Ramos (cell line): ENCODE data around the gene NFX1.
"Not testable (repeated sequence)": the region's sequence is repeated elsewhere in the genome, so short reads cannot be mapped to it uniquely, and the experiment has no call there.

Source experiments
- in situ Hi-C: fragments of 300-500 bp; cut with MboI; formaldehyde crosslinking; loops from one replicate; pipeline ENCODE4 v1.14.3; 2022; ENCODE audit warnings: low sequenced_read_pairs; ENCODE audit not compliant: unreplicated experiment

The NFX1 gene

DNA sequence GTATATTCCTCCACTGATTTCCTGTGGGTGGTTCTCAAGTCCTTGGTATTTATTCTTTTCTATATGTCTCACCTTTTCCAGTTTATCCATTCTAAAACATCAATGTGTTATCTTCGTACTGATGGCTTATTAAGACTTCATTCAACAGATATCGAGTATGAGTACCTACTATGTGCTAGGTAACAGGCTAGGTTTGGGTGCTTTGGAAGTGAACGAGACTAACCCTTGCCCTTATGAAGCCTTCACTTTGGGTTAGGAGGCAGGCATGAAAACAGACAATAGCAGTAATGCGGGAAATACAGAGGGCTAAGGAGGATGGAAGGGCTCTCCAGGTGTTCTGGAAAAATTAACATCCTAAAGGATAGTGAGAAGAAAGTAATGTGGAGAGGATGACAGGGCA lies 58.7 kb downstream of the NFX1 start:
- in situ Hi-C loops = no loop called here

- in situ Hi-C loops = no loop called here
Observed at GRCh38 chr9:33349743-33350142, 59.4 kb downstream of the NFX1 start.

DNA sequence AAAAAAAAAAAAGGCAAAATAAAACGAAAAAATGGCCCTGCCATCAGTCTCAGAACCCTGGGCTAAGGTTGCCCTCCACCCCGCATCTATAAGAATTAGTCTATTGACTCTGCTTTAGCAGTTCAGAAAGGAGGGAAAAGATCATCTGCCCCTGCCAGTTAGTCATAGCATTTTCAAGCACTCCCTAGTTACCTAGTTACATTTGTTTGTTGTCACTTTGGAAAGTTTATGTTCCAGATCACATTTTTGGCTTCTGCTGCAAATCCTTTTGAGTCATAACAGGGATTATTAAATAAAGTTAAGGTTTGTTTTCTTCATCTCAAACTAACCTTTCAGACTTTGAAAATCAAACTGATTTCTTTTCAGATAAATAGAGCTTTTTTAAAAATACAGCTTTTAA lies 60.0 kb downstream of the NFX1 start:
- in situ Hi-C loops = no loop called here

GRCh38 chr9:33351547-33351946 lies 61.2 kb downstream of the NFX1 start:
- in situ Hi-C loops = no loop called here

DNA sequence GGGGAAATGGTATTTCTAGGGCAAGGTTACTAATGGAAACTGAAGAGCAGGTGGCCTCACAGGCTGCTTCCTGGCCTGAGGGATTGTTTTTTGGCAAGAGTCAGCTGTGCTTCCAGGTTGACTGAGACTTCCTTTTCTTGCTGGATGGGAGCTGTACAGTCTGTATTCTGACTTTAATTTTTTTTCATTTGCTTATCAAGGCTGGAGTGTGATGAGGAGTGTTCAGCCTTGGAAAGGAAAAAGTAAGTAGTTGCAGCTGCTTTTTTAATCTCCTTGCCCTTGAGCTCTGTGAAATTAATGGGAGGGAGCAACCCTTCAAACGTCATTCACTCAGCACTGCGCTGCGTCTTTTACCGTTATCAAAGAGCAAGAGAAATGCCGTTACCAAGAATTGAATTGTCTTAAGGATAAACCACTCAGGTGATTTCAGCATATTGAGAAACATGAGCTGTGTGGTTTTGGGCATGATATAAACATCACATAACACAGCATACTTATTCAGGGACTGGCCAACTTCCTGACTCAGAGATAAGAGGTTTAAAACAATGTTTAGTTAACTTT lies 64.4 kb downstream of the NFX1 start:
- in situ Hi-C loops = no loop called here

GRCh38 chr9:33355933-33356332 lies 65.6 kb downstream of the NFX1 start:
- in situ Hi-C loops = no loop called here

DNA sequence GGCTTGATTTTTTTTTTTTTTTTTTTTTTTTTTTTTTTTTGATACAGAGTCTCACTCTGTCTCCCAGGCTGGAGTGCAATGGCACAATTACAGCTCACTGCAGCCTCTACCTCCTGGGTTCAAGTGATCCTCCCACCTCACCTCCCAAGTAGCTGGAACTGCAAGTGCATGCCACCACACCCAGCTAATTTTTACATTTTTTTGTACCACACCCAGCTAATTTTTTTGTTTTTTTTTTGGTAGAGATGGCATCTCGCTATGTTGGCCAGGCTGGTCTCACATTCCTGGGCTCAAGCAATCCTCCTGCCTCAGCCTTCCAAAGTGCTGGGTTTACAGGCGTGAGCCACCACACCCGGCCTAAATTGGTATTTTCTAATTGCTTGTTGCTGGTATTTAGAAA lies 68.3 kb downstream of the NFX1 start:
- in situ Hi-C loops = not testable (repeated sequence)

- in situ Hi-C loops = no loop called here
Observed at GRCh38 chr9:33364127-33364526, 73.8 kb downstream of the NFX1 start.

DNA sequence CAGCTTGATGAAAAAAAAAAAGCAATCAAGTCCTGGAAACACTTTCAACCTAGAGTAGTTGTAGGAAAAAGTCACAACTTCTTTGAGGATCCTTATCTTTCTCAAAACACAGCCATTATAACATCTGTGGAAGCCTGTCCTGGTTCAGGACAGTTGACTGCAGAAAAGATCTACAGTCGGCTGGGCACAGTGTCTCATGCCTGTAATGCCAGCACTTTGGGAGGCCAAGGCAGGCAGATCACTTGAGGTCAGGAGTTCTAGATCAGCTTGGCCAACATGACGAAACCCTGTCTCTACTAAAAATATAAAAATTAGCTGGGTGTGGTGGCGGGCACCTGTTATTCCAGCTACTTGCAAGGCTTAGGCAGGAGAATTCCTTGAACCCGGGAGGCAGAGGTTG lies 74.5 kb downstream of the NFX1 start:
- in situ Hi-C loops = not testable (repeated sequence)

DNA sequence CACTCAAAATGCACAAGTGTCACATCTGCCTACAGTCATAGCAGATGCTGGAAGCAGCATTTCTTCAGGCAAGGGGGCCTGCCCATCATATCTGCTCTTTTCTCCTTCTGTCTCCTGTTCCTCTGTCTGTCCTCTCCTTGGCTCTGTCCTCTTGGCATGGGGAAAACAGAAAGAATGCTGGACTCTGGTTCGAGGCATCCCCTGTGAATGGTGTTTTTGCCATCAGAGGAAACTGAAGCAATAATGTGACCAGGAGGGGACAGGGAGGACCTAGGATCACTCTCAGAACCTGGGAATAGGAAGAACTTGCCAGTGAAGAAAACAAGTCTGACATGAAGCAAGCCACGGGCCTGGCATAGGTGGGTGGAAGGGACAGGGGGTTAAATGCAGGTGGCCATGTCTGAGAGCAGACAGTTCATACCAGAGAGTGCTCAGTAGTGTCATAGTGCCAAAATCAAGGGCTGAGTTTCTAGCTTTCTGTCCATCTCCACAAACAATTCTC lies 76.7 kb downstream of the NFX1 start:
- in situ Hi-C loops = no loop called here

- in situ Hi-C loops = no loop called here
Observed at GRCh38 chr9:33372900-33373299, 82.6 kb downstream of the NFX1 start.

GRCh38 chr9:33374190-33374589 lies 83.9 kb downstream of the NFX1 start:
- in situ Hi-C loops = no loop called here

- in situ Hi-C loops = no loop called here
Observed at GRCh38 chr9:33374634-33375237, 84.4 kb downstream of the NFX1 start.

- in situ Hi-C loops = no loop called here
Observed at GRCh38 chr9:33375238-33375840, 85.0 kb downstream of the NFX1 start.

- in situ Hi-C loops = no loop called here
Observed at GRCh38 chr9:33375841-33376321, 85.6 kb downstream of the NFX1 start.

- in situ Hi-C loops = no loop called here
Observed at GRCh38 chr9:33377089-33377715, 86.9 kb downstream of the NFX1 start.

- in situ Hi-C loops = no loop called here
Observed at GRCh38 chr9:33378121-33378795, 87.9 kb downstream of the NFX1 start.

DNA sequence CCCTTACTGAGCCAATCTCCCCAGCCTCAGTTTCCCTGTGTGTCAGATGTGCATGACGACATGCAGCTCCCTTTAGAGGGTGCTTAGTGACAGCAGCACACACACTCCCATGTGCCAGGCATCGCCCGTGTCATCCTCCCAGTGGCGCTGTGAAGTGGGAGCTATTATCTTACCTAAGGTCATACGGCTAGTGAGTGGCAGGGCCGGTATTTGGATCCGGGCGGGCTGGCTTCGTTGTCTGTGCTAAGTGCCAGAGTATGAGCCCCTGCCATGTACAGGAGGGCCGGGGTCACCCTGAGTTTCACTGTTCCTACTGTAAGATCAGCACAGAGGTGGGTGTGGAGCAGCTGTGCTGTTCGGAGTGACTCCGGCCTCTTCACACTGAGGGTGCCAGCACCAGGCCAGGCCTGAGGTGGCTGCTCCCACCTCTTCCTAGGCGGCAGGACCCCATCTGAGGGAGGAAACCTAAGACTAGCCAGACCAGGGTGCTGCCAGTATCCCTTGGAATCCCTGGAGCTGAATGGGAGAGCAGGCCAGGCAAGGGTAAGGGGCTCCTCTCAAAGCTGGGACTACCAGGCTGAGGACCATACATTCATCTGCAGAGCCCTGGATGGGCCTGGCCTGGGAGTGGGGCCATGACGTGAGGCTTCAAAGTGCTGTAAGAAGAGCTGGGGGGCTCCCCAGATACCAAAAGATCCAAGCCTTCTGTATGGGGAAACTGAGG lies 89.5 kb downstream of the NFX1 start:
- in situ Hi-C loops = no loop called here

DNA sequence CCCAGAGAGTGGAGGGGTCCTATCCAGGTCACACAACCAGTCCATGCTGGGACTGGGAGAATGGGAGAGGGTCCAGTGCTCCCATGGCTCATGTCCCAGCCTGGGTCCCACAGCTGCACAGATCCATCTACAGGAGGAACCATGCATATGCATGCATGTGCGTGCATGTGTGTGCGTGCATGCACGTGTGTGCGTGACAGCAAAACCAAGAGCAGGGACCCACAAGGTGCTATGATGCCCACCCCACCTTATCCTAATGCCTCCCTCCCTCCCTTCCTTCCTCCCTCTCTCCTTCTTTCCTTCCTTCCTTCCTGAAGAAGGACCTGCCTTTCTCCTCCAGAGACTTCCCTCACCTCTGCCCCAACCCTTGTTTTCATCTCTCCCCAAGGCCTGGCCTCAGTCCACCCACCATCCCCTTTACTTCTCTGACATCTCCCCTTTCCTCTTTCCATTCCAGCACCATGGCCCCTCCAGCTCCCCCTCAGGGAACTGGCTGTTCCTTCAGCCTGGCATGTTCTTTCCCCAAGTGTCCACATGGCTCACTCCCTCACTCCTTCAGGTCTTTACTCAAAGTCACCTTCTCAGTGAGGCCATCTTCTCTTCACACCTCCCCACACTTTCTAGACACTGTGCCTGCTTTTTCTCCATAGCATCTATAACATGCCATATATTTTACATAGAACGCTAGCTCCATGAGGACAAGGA lies 90.2 kb downstream of the NFX1 start:
- in situ Hi-C loops = no loop called here
